Ammon's horn (tissue), 1 donor: Measurements from ENCODE around the gene MANSC1.

Experiments used
- DNase-seq: peaks from one replicate; pipeline ENCODE4 v3.0.0-alpha.2; 2016; ENCODE audit warnings: low spot score

Gene MANSC1

GRCh38 chr12:12349711-12350665 lies at the start of gene MANSC1:
Gene MANSC1, minus strand, starts transcription at chr12:12350242. Its CDS starts 6,928 bp downstream, at chr12:12343314.
- peak; percentile 81 for DNase-seq

DNA sequence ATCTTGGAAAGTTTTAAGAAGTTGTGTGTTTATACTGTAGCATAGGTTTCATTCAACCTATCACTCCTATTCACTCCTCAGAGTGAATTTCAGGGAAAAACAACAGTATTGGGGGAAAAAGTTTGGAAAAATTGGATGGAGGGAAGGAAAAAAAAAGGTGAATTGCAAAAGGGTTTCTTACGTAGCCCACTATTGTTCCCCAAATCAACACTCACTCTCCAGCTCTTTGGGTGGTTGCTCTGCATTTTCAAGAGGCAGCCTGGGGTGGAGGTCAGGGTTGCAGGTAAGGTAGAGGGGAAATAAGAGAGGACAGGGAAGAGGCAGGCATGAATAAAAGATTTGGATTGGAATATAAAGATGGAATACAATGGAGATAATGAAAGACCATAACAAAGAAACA lies 49.1 kb upstream of the MANSC1 start:
- DNase-seq, result no peak

DNA sequence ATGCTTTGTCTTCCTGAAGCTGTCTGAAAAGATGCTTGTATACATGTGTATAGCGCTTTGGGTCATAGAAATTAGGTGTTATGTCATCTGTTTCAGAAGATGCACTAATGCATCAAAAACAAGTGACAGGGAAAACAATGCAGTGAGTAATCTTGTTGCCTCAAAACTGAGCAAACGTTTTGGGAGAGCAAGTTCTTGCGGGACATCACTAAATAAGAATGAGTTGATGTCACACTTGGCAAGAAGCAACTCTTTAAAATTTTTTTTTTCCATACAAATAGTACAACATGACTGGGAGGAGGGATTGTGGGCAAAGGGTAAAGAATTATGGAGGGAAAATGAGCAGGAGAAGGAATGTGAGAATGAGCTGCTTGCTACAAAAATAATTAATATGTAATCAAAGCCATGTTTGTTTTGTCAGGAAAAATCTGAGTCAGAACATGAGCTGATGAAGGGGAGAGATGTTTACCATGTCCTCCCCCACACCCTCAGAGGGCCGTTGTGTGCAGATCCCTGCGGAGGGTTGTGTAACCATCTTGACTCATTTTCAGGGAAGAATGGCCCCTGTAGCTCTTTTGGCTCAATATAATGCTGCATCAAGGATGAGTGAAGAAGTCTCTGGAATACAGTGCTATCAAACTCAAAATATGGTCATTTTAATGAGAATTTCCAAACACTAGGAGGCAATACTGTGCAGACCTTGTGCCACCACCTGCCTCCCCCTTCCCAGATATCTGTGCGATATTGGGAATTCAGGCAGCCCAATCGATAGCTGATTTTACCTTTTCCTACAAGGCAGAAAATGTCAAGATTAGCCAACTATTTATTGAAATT lies 48.2 kb upstream of the MANSC1 start:
- DNase-seq, result peak; percentile 54

- no peak for DNase-seq
Measured at GRCh38 chr12:12397184-12397583, 47.1 kb upstream of the MANSC1 start.

- no peak for DNase-seq
Measured at GRCh38 chr12:12396694-12397093, 46.7 kb upstream of the MANSC1 start.

GRCh38 chr12:12393171-12393570 lies 43.1 kb upstream of the MANSC1 start:
- no peak for DNase-seq

- DNase-seq, result no peak
Measured at GRCh38 chr12:12392413-12392812, 42.4 kb upstream of the MANSC1 start.

- no peak for DNase-seq
Measured at GRCh38 chr12:12387501-12387900, 37.5 kb upstream of the MANSC1 start.

DNA sequence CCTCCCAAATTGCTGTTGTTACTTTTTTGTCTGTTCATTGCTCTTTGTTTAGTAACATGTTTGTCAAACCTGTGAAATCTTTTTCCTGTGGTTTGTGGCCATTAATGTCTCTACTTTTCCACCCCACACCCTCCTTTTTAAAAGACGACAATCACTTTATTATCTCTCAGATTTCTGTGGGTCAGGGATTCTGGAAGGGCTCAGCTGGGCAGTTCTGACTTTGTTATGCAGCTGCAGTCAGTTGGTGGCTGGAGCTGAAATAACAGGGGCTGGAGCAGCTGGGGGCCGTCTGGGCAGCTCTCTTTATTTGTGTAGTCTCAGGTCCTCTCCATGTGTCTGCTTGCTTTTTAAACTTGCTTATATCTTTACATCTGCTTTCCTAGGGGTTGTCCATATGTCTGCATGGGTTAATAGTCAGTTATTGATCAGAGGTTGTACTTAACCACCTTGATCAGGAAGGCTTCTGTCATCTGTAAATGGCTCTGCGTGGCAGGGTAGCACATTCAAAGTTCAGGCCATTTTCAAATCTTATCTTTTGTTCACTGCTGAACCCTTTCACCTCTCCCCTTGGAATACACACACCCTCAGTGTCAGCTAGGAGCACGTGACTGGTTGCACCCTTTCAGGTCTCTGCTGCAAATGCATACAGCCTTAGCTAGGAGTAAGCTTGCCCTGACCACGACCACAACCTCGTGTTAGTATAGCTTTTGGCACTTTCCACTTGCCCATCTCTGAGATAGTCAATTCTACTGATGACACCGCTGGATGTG lies 34.7 kb upstream of the MANSC1 start:
- DNase-seq, result peak; percentile 66

GRCh38 chr12:12381982-12382381 lies 31.9 kb upstream of the MANSC1 start:
- DNase-seq, result no peak

DNA sequence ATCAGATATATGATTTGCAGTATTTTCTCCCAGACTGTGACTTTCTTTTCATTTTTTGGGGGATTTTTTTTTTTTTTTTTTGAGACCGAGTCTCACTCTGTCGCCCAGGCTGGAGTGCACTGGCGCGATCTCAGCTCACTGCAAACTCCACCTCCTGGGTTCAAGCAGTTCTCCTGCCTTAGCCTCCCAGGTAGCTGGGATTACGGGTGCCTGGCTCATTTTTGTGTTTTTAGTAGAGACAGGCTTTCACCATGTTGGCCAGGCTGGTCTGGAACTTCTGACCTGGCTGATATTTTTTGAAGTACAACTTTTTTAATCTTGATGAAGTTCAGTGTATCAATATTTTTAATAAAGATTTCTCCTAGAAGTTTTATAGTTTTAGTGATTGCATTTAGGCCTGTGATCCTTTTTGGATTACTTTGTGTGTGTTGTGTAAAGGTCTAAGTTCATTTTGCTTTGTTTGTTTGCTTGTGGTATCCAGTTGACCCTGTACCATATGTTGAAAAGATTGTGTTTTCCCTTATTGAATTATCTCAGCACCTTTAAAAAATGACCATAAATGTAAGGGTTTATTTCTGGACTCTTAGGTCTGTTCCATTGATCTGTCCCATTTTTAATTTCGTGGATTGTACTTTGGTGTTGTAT lies 31.0 kb upstream of the MANSC1 start:
- no peak for DNase-seq

DNA sequence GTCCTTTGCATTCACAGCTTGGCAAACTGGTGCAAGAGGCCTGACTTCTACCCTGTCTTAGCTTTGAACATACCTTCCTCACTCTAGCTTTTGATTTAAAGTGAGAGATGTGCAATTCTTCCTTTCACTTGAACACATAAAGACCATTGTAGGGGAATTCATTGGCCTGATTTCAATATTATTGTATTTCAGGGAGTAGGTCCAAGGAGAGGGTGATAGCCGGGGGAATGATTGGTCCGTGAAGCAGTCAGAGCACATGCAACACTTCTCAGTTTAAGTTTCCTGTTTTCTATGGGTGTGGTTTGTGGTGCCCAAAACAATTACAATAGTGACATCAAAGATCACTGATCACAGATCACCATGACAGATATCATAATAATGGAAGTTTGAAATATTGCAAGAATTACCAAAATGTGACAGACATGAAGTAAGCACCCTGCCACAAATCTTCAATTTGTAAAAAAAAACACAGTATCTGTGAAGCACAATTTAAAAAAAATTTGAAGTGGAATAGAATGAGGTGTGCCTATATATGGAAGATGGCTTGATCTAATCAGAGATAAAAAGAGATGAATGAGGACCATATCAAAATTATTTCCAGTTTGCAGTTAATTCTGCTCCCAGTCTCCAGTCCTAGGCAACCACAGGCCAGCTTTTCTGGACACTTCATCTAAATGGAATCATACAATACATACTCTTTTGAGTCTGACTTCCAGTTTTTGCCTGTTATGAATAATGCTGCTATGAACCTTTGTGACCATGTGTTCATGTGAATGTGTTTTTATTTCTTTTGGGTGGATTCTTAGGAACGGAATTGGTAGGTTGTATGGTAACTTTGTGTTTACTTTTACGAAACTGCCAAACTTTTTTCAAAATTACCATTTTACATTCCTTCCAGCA lies 30.0 kb upstream of the MANSC1 start:
- no peak for DNase-seq

DNA sequence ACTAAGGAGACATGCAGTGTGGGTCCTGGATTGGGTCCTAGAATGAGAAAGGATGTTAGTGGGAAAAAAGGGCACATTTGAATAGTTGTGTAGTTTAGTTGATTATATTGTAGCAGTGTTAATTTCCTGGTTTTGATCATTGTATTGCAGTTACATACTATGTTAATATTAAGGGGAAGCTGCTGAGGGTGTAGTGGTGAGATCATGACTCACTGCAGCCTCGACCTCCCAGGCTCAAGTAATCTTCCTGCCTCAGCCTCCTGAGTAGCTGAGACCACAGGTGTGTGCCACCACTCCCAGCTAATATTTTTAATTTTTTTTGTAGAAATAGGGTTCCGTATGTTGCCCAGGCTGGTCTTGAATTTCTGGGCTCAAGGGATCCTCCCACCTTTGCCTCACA lies 28.6 kb upstream of the MANSC1 start:
- DNase-seq, result no peak

DNA sequence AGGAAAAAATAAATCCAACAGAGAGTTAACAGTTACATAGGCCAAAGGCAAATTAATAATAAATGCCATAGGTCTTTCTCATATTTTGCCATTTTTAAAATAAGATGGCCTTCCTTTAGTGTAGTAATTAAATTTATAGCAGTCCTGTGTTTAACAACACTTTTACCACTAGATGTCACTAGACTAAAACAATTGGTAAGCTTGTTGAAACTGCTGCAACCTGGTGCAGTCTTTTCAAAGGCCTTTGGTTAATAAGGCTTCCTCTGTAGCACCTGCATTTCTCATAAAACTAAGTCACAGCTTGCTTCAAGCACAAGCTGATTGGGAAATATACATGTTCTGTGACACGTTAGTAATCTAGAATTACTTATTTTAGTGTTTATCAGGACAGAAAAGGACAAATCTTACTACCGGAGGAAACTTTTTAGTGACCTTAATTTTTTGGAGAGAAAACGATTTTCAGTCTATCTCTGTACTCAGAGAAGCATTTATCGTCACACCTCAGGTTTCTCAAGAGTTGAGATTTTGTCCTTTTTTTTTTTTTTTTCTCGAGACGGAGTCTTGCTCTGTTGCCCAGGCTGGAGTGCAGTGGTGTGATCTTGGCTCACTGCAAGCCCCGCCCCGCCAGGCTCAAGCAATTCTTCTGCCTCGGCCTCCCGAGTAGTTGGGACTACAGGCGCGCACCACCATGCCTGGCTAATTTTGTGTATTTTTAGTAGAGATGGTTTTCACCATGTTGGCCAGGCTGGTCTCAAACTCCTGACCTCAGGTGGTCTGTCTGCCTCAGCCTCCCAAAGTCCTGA lies 26.8 kb upstream of the MANSC1 start:
- DNase-seq, result peak; percentile 81

DNA sequence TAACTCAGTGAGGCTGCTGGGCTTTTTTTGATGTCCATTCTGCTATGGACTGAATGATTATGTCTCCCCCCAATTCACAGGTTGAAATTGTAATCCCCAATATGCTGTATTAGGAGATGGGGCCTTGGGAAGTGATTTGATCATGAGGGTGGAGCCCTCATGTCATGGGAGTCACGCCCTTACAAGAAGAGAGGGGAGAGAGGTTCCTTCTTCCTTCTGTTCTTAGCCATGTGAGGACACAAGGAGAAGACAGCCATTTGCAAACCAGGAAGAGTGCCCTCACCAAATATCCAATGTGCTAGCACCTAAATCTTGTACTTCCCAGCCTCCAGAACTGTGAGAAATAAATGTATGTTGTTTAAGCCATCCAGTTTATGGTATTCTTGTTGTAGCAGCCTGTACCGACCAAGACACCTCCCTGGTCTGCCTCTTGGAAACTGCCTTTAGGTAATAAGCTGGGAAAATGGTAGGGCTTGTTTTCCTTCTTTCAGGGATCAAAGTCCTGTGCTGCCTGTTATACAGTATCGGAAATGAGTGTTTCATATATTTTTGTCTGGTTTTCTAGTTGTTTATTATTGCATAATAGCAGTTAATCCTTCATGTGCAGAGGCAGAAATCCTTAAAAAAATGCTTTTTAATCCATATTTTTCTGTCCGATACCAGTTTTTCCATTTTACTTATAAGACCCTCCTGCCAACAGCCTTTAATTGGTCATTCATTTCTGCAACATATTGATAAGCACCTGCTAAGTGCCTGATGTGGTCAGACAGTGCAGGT lies 23.1 kb upstream of the MANSC1 start:
- DNase-seq, result no peak

GRCh38 chr12:12367482-12367998 lies 17.5 kb upstream of the MANSC1 start:
- DNase-seq, result no peak

GRCh38 chr12:12366701-12367481 lies 16.8 kb upstream of the MANSC1 start:
- no peak for DNase-seq

DNA sequence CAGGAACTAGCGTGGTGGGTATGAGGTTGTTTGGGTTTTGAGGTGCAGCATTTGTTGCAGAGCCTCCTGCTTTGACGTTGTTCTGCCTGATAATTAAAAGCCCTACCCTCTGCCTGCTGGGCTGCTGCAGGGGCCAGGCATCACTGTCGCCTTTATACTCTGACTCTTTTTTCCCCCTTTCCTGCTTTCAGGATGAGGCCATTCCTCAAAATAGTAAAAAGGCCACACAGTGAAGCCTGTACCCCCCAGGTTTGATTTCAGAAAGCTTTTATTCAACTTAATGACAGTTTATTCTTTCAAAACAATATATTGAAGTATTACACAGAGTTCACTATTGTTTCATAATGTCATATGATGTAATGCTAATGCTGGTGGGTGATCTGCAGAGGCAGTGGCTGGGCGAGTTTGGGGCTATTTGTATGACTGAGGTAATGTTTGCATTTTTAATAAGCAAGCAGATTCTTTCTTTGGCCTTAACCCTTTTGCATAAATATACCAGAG lies 15.9 kb upstream of the MANSC1 start:
- DNase-seq, result peak; percentile 61
